A549 treated with ZK216348 at 1 μM for 4 hours (cell line): Measurements from ENCODE around the gene BICRAL. TPM values are rescaled to one million over a fixed set of nuclear protein-coding genes. Genes with fewer than 3 reads are reported as not detected.

ENCODE experiments used
- total RNA-seq: library from RNA; stranded (reverse); fragments of 200-300 nt; extraction: Qiagen RNA extraction; gene quantifications from 5 replicates; pipeline ENCODE4 v1.2.3, GENCODE V29; 2022; ENCODE audit warnings: low read depth

BICRAL gene
- 2.2 to 3.7 TPM (median 3.6 TPM) in 5 replicates for total RNA-seq

GRCh38 chr6:42781796-42782688 lies at the start of gene BICRAL:
Gene BICRAL (plus strand): TSS chr6:42782052. CDS start chr6:42822023, 39,971 bp downstream.

GRCh38 chr6:42745640-42746462 lies 36.0 kb upstream of the BICRAL start, which contains the start of gene TBCC:
Gene TBCC (minus strand): TSS chr6:42746103. CDS start chr6:42746073, 30 bp downstream.

GRCh38 chr6:42879372-42880239 lies 97.8 kb downstream of the BICRAL start, which contains the start of gene RPL7L1:
Gene RPL7L1 (plus strand): TSS chr6:42879616. CDS start chr6:42879911, 295 bp downstream.

GRCh38 chr6:42915732-42916131 lies 133.9 kb downstream of the BICRAL start, which contains the start of gene PTCRA:
Gene PTCRA (plus strand): TSS chr6:42916053. CDS start chr6:42916070, 17 bp downstream.

Other genes with a start within 250 kb of the BICRAL start
- gene UBR2, start 218.0 kb upstream of the BICRAL start, total RNA-seq = 5.6 to 8.0 TPM (median 6.5 TPM) in 5 replicates
- gene PRPH2, start 59.5 kb upstream of the BICRAL start, total RNA-seq = 0.07 TPM in 1 of 5 replicates, not detected in the others
- 15.4 to 16.7 TPM (median 16.1 TPM) in 5 replicates for gene TBCC, start 35.9 kb upstream of the BICRAL start, total RNA-seq
- 64.2 to 113 TPM (median 66.4 TPM) in 5 replicates for gene RPL7L1, start 97.6 kb downstream of the BICRAL start, total RNA-seq
- not detected in 5 replicates for gene PTCRA, start 134.0 kb downstream of the BICRAL start, total RNA-seq
- gene CNPY3, start 147.4 kb downstream of the BICRAL start, total RNA-seq = 31.6 to 48.5 TPM (median 44.5 TPM) in 5 replicates
- 0.24 to 0.27 TPM in 2 of 5 replicates, not detected in the others for gene GNMT, start 178.7 kb downstream of the BICRAL start, total RNA-seq
- 4.5 to 9.9 TPM (median 9.6 TPM) in 5 replicates for gene PEX6, start 197.1 kb downstream of the BICRAL start, total RNA-seq
- gene PPP2R5D, start 202.5 kb downstream of the BICRAL start, total RNA-seq = 26.4 to 30.0 TPM (median 27.2 TPM) in 5 replicates
- 90.3 to 112 TPM (median 91.5 TPM) in 5 replicates for gene MEA1, start 231.9 kb downstream of the BICRAL start, total RNA-seq
- 22.2 to 31.7 TPM (median 30.9 TPM) in 5 replicates for gene KLHDC3, start 232.2 kb downstream of the BICRAL start, total RNA-seq
- 67.6 to 88.6 TPM (median 72.1 TPM) in 5 replicates for gene RRP36, start 239.6 kb downstream of the BICRAL start, total RNA-seq